ENCODE data around the gene SYP.
"Not testable (repeated sequence)": the region's sequence is repeated elsewhere in the genome, so short reads cannot be mapped to it uniquely, and the experiment has no call there.

SYP gene

GRCh38 chrX:49175435-49176274, 24.3 kb downstream of the SYP start:
- DNase-seq (ENCODE audit: insufficient read length) (no peak), FAIRE-seq (no peak)
- TF ChIP-seq TAF1 (IDR thresholded peaks at IDR 0.05; ENCODE audit: borderline replicate concordance, low read depth, low read length) (no peak), POLR2A (IDR thresholded peaks at IDR 0.05; ENCODE audit: low read depth, low read length) (no peak), POLR2AphosphoS5 (IDR thresholded peaks at IDR 0.05; ENCODE audit: low read depth, low read length) (no peak)

GRCh38 chrX:49174723-49175122, 25.3 kb downstream of the SYP start:
- DNase-seq (ENCODE audit: insufficient read length) (no peak), FAIRE-seq (no peak)
- TF ChIP-seq POLR2A (IDR thresholded peaks at IDR 0.05; ENCODE audit: low read depth, low read length) = no peak
- no peak for TF ChIP-seq POLR2AphosphoS5 (IDR thresholded peaks at IDR 0.05; ENCODE audit: low read depth, low read length)
- TF ChIP-seq TAF1 (IDR thresholded peaks at IDR 0.05; ENCODE audit: borderline replicate concordance, low read depth, low read length) = no peak

- DNase-seq (ENCODE audit: insufficient read length); FAIRE-seq: not testable (repeated sequence)
Observed at GRCh38 chrX:49173544-49173943, 26.4 kb downstream of the SYP start.

GRCh38 chrX:49172280-49172780, 27.7 kb downstream of the SYP start:
- TF ChIP-seq POLR2AphosphoS5 (IDR thresholded peaks at IDR 0.05; ENCODE audit: low read depth, low read length) = no peak
- TF ChIP-seq TAF1 (IDR thresholded peaks at IDR 0.05; ENCODE audit: borderline replicate concordance, low read depth, low read length) = no peak
- no peak for TF ChIP-seq POLR2A (IDR thresholded peaks at IDR 0.05; ENCODE audit: low read depth, low read length)
- FAIRE-seq = no peak
- no peak for DNase-seq (ENCODE audit: insufficient read length)

GRCh38 chrX:49171752-49172279, 28.2 kb downstream of the SYP start, which contains the start of gene PLP2:
Gene PLP2 (plus strand): TSS chrX:49171898. CDS start chrX:49172001, 103 bp downstream.
- TF ChIP-seq POLR2A (IDR thresholded peaks at IDR 0.05; ENCODE audit: low read depth, low read length) (peak; percentile 52; the same call in 1 of the 2 replicates), TAF1 (IDR thresholded peaks at IDR 0.05; ENCODE audit: borderline replicate concordance, low read depth, low read length) (no peak)
- FAIRE-seq = peak; percentile 40
- DNase-seq (ENCODE audit: insufficient read length) = no peak

- FAIRE-seq = peak; percentile 53
- TF ChIP-seq TAF1 (IDR thresholded peaks at IDR 0.05; ENCODE audit: borderline replicate concordance, low read depth, low read length) (no peak), POLR2AphosphoS5 (IDR thresholded peaks at IDR 0.05; ENCODE audit: low read depth, low read length) (no peak), POLR2A (IDR thresholded peaks at IDR 0.05; ENCODE audit: low read depth, low read length) (no peak)
- DNase-seq (ENCODE audit: insufficient read length) = no peak
Observed at GRCh38 chrX:49167740-49168108, 32.3 kb downstream of the SYP start.

- FAIRE-seq (peak; percentile 76), DNase-seq (ENCODE audit: insufficient read length) (no peak)
- TF ChIP-seq POLR2AphosphoS5 (IDR thresholded peaks at IDR 0.05; ENCODE audit: low read depth, low read length) = no peak
- TF ChIP-seq TAF1 (IDR thresholded peaks at IDR 0.05; ENCODE audit: borderline replicate concordance, low read depth, low read length) = 0 out of 2 replicates have a peak, but pooled peaks have one; percentile 7
- no peak for TF ChIP-seq POLR2A (IDR thresholded peaks at IDR 0.05; ENCODE audit: low read depth, low read length)
Observed at GRCh38 chrX:49166914-49167739, 32.9 kb downstream of the SYP start.

- TF ChIP-seq POLR2AphosphoS5 (IDR thresholded peaks at IDR 0.05; ENCODE audit: low read depth, low read length) = no peak
- no peak for TF ChIP-seq POLR2A (IDR thresholded peaks at IDR 0.05; ENCODE audit: low read depth, low read length)
- no peak for TF ChIP-seq TAF1 (IDR thresholded peaks at IDR 0.05; ENCODE audit: borderline replicate concordance, low read depth, low read length)
- no peak for DNase-seq (ENCODE audit: insufficient read length)
- FAIRE-seq = no peak
Observed at GRCh38 chrX:49165901-49166881, 33.8 kb downstream of the SYP start.

GRCh38 chrX:49164589-49165360, 35.2 kb downstream of the SYP start:
- no peak for DNase-seq (ENCODE audit: insufficient read length)
- FAIRE-seq = no peak

More at GRCh38 chrX:49164589-49165360, 35.2 kb downstream of the SYP start:
- TF ChIP-seq TAF1 (IDR thresholded peaks at IDR 0.05; ENCODE audit: borderline replicate concordance, low read depth, low read length) = no peak
- no peak for TF ChIP-seq POLR2AphosphoS5 (IDR thresholded peaks at IDR 0.05; ENCODE audit: low read depth, low read length)
- TF ChIP-seq POLR2A (IDR thresholded peaks at IDR 0.05; ENCODE audit: low read depth, low read length) = no peak
